ENCODE results near the gene SLC26A1.

DNA sequence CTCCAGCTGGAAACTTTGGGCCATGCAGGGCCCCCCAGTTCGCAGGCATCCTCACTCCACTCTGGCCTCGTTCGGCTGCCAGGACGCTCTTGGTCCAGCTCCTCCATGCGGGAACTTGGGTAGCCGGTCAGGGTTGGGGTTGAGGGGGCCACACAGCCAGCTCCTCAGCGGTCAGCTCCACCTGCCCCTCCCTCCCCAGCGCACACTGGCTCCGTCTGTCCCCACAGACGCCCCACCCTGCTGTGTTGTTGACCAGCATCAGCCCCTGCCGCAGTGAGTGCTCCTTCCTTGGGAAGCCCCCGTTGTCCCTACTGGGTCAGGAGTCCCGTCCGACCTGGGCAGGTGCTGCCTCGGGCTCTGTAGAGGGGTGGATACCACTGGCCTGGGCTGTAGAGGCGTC is 24.0 kb upstream of the SLC26A1 start:
- TF ChIP-seq CTCF (IDR thresholded peaks at IDR 0.05; ENCODE audit: extremely low read depth in 1 of 2, insufficient read depth in 1 of 2, low read depth in 1 of 2, low read length in 2 of 2) (no peak), POLR2A (IDR thresholded peaks at IDR 0.05; ENCODE audit: low read depth, low read length) (no peak), EZH2 (IDR thresholded peaks at IDR 0.05; ENCODE audit: borderline replicate concordance, low read depth, low read length, severe bottlenecking) (no peak), POLR2AphosphoS5 (IDR thresholded peaks at IDR 0.05; ENCODE audit: insufficient read depth, low read depth, low read length) (no peak), JUN (IDR thresholded peaks at IDR 0.05; ENCODE audit: borderline replicate concordance, insufficient read depth, insufficient read length, low read depth) (no peak), MYC (IDR thresholded peaks at IDR 0.05; ENCODE audit: low read depth, low read length) (no peak), FOS (IDR thresholded peaks at IDR 0.05; ENCODE audit: borderline replicate concordance, insufficient read depth, low read length) (no peak)
- TF ChIP-seq, protein P1, sequence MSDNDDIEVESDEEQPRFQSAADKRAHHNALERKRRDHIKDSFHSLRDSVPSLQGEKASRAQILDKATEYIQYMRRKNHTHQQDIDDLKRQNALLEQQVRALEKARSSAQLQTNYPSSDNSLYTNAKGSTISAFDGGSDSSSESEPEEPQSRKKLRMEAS (IDR thresholded peaks at IDR 0.05; ENCODE audit: insufficient read depth, insufficient read length) = no peak

Data from endothelial cell of umbilical vein (primary cell).